AG09309 (cell line): Measurements from ENCODE around the gene FXYD4.

Experiments used
- DNase-seq: peaks from one replicate; pipeline ENCODE4 v3.0.0-alpha.2; 2010; ENCODE audit warnings: low read depth
- H3K4me3 ChIP-seq: 2 replicates; pipeline ENCODE4 v1.5.1; 2011; ENCODE audit warnings: mild to moderate bottlenecking, low read depth, low read length, moderate library complexity; ENCODE audit not compliant: control insufficient read depth
- TF ChIP-seq, protein P1 (sequence below): IDR thresholded peaks from 2 replicates; pipeline ENCODE4 v1.5.1; 2011; ENCODE audit warnings: mild to moderate bottlenecking, low read depth, low read length, inconsistent platforms; ENCODE audit not compliant: insufficient read depth, control insufficient read depth; ENCODE audit errors: missing control alignments

Gene FXYD4

DNA sequence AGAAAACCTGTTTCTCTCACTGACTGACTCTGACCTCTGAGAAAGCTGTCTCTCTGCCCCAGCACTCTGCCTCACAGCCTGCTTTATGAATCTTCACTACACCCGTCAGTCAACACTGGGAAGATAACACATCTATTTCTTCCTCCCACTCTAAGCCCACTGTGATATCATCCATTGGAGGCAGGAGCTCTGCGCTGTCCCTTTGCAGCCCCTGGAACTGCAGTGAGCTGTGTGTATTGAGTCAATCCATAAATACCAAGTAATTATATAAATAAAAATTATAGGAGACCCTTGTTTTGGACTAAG, 17.2 kb upstream of the FXYD4 start:
- DNase-seq, result no peak
- H3K4me3 ChIP-seq, result no peak overlapping the region
- TF ChIP-seq, protein P1, sequence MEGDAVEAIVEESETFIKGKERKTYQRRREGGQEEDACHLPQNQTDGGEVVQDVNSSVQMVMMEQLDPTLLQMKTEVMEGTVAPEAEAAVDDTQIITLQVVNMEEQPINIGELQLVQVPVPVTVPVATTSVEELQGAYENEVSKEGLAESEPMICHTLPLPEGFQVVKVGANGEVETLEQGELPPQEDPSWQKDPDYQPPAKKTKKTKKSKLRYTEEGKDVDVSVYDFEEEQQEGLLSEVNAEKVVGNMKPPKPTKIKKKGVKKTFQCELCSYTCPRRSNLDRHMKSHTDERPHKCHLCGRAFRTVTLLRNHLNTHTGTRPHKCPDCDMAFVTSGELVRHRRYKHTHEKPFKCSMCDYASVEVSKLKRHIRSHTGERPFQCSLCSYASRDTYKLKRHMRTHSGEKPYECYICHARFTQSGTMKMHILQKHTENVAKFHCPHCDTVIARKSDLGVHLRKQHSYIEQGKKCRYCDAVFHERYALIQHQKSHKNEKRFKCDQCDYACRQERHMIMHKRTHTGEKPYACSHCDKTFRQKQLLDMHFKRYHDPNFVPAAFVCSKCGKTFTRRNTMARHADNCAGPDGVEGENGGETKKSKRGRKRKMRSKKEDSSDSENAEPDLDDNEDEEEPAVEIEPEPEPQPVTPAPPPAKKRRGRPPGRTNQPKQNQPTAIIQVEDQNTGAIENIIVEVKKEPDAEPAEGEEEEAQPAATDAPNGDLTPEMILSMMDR, result no peak

DNA sequence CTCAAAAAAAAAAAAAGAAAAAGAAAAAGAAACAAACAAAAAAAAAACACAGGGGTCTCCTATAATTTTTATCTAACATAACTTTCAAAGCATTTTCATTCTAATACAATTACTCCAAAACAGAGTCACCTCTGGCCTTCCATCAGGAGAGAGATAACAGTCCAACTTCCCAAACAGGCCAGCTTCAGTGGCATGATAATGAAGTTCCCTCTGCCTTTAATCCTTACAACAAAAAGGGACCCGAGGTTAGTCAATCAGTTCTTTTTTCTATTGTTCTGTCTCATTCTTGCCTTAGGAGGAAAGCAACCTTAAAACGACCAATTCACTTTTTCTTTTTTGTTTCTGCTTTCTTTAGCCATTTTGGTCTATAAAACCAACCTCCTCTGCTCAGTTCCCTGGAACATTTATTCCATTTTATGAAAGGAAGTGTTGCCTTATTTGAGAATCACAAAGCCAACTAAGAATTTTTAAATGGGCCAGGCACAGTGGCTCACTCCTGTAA, 16.5 kb upstream of the FXYD4 start:
- H3K4me3 ChIP-seq, result no peak overlapping the region
- TF ChIP-seq, protein P1, result no peak
- no peak for DNase-seq

DNA sequence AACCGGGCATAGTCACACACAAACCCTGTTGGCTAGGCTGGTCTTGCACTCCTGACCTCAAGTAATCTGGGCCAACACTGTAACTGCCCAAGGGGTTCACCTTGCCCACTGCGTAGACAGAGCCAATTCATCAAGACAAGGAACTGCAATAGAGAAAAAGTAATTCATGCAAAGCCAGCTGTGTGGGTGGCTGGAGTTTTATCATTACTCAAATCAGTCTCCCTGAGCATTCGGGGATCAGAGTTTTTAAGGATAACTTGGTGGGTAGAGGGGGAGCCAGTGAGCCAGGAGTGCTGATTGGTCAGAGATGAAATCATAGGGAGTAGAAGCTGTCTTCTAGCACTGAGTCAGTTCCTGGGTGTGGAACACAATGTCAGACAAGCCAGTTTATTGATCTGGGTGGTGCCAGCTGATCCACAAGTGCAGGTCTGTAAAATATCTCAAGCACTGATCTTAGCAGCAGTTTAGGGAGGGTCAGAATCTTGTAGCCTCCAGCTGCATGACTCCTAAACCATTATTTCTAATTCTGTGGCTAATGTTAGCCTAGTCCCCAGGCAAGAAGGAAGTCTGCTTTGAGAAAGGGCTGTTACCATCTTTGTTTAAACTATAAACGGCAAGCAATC, 15.6 kb upstream of the FXYD4 start:
- DNase-seq, result peak; percentile 8
- TF ChIP-seq, protein P1, result no peak
- H3K4me3 ChIP-seq, result no peak overlapping the region

DNA sequence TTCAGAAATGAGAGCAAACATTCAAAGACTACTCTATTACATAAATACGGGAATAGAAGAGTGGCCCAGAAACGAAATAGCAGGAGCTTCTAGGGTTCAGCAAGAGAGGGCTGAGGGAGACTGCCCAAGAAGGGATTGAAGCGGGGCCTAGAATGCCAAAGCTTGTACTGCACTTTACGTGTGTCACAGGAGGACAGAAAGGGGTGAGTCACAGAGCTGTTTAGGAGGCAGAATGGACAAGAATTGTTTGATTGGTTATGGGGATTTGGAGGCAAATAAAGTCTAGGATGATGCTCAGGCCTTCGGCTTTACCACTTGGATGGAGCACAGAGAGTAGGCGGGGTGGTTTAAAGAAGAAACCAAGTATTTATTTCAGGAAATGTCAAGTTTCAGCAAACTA, 11.3 kb upstream of the FXYD4 start:
- DNase-seq, result no peak
- TF ChIP-seq, protein P1, result no peak

DNA sequence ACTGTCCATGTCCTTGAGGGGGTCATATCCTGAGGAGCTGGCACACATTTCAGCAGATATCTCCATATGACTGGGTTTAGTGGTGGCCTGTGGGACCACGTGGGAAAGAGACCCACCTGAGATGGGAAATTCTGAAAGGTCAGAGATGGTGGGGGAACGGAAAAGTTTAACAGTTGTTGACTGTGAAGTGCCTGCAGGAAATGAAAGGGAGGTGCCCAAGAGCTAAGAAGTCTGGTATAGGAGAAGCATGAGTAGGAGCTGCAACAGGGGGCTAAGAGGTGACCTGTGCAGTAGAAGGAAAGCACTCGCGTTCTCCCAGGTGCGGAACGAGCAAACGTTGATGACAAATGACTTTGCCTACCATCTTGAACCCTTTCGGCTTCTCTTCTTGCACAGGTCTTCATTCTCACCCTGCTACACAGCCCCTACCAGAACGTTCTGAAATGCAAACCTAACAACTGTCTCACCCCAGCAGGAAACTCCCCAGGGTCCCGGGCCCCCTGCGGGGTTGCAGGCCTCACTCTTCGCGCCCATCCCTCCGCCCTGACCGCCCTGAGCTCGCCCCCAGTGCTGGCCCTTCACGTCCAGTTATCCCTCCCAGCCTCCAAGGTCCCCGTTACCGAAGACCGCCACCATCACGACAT, 9.8 kb upstream of the FXYD4 start:
- no peak for DNase-seq
- peak overlapping the region; percentile 39 for H3K4me3 ChIP-seq
- TF ChIP-seq, protein P1, result no peak

More for the DNA sequence above, 11.3 kb upstream of the FXYD4 start:
- H3K4me3 ChIP-seq, result no peak overlapping the region

DNA sequence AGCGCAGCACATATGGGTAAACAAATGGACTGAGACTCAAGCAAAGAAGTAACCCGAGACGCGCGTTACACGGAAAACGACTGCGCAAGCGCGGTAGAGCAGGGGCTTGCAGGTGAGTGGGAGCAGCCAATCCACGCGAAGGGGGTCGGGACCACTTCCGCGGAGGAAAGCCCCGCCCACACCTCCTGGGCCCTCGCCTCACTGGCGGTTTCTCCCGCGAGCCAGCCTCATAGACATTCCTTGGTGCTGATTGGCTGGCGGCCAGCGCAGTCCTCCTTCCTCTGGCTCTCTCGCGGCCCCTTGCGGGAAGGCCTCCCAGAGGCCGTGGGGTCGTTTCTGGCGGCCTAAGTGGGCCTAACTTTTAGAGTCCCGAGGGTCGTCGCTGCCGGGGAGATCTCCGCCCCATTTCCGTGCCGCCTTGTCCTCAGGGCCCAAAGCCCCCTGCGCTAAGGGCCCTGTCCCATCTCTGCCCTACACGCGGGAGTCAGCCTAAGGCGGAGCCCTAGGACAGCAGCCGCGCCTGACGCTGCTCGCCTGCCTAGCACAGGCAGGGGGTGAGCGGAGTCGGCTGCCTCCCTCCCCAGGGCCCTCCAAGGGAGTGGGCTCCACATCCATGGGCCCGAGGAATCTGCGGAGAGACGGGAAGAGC, 9.1 kb upstream of the FXYD4 start:
- peak overlapping the region; percentile 39 for H3K4me3 ChIP-seq

More for the DNA sequence above, 9.1 kb upstream of the FXYD4 start:
- DNase-seq, result no peak
- TF ChIP-seq, protein P1, result peak; percentile 23
